Middle frontal gyrus (tissue), 1 donor: ENCODE measurements around the gene HNMT.
"Not testable (repeated sequence)": the region's sequence is repeated elsewhere in the genome, so short reads cannot be mapped to it uniquely, and the experiment has no call there.

ENCODE experiments used
- DNase-seq: peaks from one replicate; pipeline ENCODE4 v3.0.0-alpha.2; 2015; ENCODE audit warnings: low spot score; ENCODE audit errors: extremely low spot score

The HNMT gene

GRCh38 chr2:137964066-137964858, at the start of gene HNMT:
HNMT (plus strand) TSS chr2:137964473; CDS start chr2:137964492, 19 bp downstream.
- no peak for DNase-seq

DNA sequence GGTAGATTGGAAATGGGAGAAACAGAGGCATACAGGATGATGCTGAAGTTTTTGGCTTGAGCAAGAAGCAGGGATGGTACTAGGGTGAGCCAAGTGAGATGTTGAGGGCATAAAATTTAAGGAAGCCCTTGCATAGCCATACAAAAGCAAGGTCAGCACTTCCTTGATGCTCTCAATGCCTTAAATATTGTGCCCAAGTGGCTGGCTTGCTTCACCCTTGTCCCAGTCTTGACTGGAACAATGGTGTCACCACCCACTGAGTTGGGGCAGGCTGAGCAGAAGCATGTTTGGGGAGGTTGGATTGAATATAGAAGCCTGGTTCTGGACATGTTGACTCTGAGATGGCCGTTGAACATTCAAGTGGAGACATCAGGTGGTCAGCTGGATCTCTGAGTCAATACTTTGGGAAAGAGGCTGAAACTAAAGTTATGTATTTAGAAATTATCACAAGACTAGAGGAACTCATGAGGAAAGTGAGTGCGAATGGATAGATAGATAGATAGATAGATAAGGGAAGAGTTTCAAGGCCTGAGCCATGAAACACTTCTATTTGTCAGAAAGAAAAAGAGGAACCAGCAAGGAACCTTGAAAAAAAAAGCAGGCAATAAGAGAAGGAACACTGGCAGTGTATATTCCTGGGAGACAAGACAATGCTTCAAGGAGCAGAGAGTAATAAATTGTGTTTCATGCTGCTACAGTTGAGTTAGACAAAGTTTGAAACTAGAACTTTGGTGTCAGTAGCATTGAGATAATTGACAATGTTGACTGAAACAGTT, 43.0 kb upstream of the HNMT start:
- DNase-seq, result no peak

DNA sequence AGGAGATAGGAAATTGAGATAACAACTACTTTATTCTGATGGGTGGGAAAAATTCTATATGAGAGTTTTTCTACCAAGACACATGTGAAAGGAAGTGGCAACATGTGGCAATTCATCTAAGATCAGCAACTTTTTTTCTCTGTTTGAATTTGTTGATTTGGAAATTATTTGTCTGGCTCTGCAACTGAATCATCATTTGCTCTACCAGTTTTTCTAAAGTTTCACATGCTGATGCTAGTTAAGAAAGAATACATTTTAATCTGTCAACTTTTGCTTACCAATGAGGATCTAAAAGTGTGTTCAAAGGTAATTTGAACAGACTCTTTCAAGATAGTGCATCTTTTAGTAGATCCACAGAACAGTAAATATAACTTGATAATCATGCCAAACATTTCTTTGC, 42.1 kb upstream of the HNMT start:
- not testable (repeated sequence) for DNase-seq

GRCh38 chr2:137924019-137924418, 40.3 kb upstream of the HNMT start:
- no peak for DNase-seq

GRCh38 chr2:137925599-137925998, 38.7 kb upstream of the HNMT start:
- DNase-seq, result no peak

GRCh38 chr2:137927846-137928245, 36.4 kb upstream of the HNMT start:
- no peak for DNase-seq

- DNase-seq, result no peak
These were observed 35.4 kb upstream of the HNMT start for GRCh38 chr2:137928547-137929518.

GRCh38 chr2:137929519-137929916, 34.8 kb upstream of the HNMT start:
- no peak for DNase-seq

GRCh38 chr2:137930146-137930545, 34.1 kb upstream of the HNMT start:
- no peak for DNase-seq

DNA sequence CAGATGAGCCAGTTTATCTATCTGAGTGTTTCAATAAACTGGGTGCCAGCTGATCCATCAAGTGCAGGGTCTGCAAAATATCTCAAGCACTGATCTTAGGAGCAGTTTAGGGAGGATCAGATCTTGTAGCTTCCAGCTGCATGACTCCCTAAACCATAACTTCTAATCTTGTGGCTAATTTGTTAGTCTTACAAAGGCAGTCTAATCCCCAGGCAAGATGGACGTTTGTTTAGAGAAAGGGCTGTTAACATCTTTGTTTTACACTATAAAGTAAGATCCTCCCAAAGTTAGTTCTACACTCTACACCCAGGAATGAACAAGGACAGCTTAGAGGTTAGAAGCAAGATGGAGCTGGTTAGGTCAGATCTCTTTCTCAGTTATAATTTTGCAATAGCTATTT, 28.7 kb upstream of the HNMT start:
- no peak for DNase-seq

GRCh38 chr2:137937246-137937645, 27.0 kb upstream of the HNMT start:
- DNase-seq, result no peak

- DNase-seq, result no peak
These were observed 26.5 kb upstream of the HNMT start for GRCh38 chr2:137937778-137938177.

GRCh38 chr2:137938204-137938603, 26.1 kb upstream of the HNMT start:
- no peak for DNase-seq

- no peak for DNase-seq
These were observed 25.2 kb upstream of the HNMT start for GRCh38 chr2:137939026-137939425.

DNA sequence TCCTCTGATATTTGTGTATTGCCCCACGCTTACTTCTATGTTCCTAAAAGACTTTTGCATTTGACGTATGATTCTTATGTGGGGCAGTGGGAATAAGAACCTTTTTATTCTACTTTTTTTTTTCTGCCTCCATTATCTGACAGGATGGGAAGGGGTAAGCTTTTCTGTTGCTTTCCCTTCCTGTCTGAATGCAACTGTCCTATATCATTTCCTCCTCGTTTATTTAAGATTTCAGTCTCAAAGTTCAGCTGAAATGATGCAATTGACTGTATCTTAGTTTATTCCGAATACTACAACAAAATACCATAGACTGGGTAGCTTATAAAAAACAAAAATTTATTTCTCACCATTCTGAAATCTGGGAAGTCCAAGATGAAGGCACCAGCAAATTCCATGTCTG, 24.1 kb upstream of the HNMT start:
- no peak for DNase-seq

DNA sequence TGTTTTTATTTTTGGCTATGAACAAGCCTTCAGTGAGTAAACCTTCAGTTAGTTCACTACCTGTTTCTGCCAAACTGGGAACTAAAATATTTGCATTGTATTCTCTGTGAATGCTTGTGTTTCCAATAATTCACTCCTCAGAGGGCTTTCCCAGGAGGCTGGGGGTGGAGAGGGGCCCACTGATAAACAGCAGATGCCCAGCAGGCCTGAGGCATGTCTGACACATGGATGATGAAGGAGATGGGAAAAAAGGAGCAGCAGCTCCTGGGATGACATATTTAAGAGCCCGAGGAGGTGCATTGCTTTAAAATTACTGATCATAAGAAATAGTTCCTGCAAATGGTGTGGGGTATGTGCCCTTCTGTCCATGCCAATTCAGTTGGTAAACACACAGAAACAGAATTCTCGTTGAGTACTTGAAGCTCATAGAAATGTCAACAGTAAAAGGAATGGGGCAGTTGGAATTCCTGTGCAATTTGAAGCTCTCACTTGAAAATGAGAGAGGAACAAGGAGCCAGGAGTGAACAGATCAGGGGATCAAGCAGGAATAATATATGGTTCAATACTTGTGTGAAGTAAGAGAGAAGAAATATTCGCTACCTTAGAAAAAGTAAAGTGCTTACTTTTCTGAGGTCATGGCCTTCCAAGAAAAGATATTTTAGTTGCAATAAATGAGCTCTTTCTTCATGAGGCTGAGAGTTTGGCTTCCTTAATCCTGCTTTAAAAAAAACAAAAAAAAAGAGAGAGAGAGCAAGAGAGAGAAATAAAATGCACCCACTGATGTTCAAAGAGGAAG, 22.0 kb upstream of the HNMT start:
- DNase-seq, result no peak

DNA sequence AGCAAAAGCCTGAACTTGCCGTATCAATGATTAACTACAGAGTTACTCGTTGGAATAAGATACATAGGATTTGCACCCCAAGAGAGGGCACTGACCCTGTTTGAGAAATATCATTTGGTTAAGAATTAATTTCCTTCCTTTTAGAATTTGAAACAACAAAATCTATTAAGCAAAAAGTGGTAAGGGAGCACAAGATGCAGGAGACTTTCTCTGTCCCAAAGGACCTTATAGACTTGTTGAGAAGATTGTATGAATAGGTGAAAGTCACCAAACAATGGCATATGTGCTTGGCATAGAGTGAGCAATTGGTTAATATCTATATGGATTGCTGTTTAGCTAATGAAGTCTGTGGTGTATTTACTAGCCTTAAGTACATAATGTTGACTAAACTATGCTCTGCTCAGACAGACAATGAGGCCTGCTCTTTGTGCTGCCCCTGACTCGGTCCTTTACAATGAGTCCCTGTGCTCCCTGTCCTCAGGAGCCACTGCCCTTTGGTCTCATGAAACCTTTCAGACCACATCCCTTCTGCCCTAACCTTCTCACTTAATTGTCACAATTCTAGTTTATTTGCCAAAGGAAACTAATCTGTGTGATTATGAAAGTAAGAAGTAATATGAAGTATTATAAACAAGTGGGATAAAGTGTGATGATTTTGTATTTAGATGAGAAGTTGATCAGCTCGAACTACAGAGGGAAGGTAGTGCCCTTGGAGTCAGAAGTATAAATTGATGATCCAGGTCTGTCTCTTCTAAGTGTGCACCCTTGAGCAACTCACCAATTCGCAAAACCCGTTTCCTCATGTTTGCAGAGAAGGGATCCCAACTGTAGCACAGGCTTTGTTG, 21.2 kb upstream of the HNMT start:
- no peak for DNase-seq

DNA sequence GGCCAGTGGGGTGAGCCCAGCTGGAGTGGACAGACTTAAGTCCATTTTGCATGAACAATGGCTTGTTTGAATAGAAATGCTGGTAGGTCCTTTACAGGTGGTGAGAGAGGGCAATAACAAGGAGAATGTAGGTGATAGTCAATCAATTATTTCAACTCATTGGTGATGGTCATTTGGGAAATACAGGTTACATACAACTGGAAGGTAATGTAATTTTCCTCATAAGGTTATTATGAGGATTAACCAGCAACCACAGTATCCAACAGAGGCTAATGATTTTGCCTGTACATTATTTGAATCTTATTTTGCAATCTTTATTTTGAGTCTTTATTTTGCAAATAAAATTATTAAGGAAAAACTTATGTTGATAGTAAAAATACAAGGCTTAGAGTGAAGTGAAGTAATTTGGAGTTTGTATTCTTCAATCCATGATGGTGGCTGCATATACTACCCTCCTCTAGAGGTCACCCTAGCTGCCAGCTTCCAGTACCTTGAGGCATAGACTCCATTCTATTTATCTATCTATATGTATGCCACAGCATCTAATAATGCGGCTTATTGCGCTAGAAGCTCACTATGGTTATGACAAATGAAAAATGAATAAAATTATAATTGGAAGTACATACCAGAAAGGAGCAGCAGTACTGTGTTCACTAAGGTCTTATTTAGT, 20.5 kb upstream of the HNMT start:
- DNase-seq, result no peak

DNA sequence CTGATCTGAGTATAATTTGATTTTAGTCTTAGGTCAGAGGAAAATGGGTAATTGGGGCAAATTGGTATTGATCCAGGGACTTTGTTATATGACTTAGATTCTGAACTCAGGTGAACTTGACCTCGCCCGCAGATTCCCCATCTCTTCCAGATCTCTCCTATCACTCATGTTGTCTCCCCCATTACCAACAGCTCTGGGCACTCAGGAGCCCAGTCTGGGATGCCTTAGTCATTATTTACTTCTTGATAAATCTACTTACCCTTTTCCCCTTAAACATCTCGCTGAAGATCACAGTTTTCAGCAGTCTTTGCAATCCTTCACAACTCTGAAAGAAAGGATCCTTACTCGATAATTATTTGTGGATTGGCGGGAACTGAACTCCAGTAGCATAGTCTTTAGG, 19.6 kb upstream of the HNMT start:
- no peak for DNase-seq
